Measurements from ENCODE around the gene WDFY2. TPM values are rescaled to one million over a fixed set of nuclear protein-coding genes. Genes with fewer than 3 reads are reported as not detected.
A peak's percentile ranks its signal among the peaks of the same experiment; 100 is the strongest.

The WDFY2 gene
- polyA plus RNA-seq, 2 donors: 5.4 to 6.9 TPM

DNA sequence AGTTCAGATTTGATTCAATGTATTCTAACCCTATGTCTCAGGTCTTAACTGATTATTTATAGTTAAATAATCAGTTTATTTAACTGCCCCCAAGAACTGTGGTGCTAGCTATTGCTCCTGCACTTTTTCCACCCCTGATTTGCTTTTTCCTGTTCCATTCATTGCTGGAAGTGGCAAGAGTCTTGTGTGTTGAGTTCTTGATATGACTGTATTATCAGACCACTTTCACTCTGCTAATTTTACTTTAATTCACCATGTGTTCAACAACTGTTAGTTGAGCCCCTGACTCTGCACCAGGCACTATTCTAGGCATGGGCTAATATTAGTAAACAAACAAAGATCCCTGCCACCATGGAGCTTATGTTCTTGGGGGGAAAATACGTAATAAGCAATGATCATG, 39.9 kb downstream of the WDFY2 start:
- H3K4me1 ChIP-seq (ENCODE audit: control insufficient read depth in 2 of 2, insufficient read depth in 2 of 2, low read length in 1 of 2): peaks cover 10 to 16% of the 10 kb centered on the region in 2 donors
- H3K27ac ChIP-seq (ENCODE audit: low read depth in 2 of 2, low read length in 1 of 2): no peak overlapping the region
- no peaks in the 10 kb centered on the region for H3K27me3 ChIP-seq (ENCODE audit: control insufficient read depth in 1 of 2, insufficient read depth in 2 of 2, low read length in 2 of 2)
- no peak overlapping the region for H3K4me3 ChIP-seq (ENCODE audit: low read depth in 1 of 2, low read length in 2 of 2)
- WGBS, 2 donors: 75 to 93% methylated on average over 1 of the region's 1 CpG
- H3K9me3 ChIP-seq (ENCODE audit: control insufficient read depth in 2 of 2, insufficient read depth in 1 of 2, low read depth in 1 of 2, low read length in 1 of 2): no peaks in the 10 kb centered on the region
- H3K36me3 ChIP-seq (ENCODE audit: control insufficient read depth in 2 of 2, insufficient read depth in 2 of 2, low read length in 1 of 2): peaks cover 0 to 3% of the 10 kb centered on the region in 2 donors

DNA sequence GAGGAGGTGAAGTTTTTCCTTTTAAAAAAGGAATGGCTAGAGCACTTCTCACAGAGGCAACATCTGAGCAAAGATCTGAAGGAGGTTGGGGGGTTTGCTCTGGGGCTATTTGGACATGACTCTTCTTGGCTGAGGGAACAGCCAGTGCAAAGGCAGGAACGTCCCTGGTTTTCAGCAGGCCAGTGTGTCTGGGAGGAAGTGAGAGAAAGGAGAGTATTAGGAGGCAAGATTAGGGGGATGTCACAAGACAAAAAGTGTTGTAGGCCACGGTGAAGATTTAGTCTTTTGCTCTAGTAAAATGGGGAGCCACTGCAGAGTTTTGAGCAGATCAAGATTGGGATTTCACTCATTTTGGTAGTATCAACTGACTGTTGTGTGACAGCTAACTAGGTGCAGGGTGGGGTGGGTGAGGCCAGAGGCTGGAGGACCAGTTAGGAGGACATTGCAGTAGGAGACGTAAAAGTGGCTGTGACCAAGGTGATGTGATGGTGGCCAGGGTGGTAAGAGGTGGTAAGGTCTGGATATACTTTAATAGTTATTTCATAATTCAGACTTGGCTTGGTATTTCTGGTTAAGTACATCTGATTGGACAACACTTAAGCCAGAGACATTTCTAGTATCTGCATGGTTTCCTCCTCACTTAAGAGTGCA, 40.6 kb downstream of the WDFY2 start:
- peaks cover 0 to 3% of the 10 kb centered on the region in 2 donors for H3K36me3 ChIP-seq (ENCODE audit: control insufficient read depth in 2 of 2, insufficient read depth in 2 of 2, low read length in 1 of 2)
- 77 to 85% methylated on average over 3 of the region's 3 CpGs for WGBS, 2 donors
- H3K9me3 ChIP-seq (ENCODE audit: control insufficient read depth in 2 of 2, insufficient read depth in 1 of 2, low read depth in 1 of 2, low read length in 1 of 2): no peaks in the 10 kb centered on the region
- peaks cover 10 to 16% of the 10 kb centered on the region in 2 donors for H3K4me1 ChIP-seq (ENCODE audit: control insufficient read depth in 2 of 2, insufficient read depth in 2 of 2, low read length in 1 of 2)
- H3K27me3 ChIP-seq (ENCODE audit: control insufficient read depth in 1 of 2, insufficient read depth in 2 of 2, low read length in 2 of 2): no peaks in the 10 kb centered on the region
- H3K4me3 ChIP-seq (ENCODE audit: low read depth in 1 of 2, low read length in 2 of 2): no peak overlapping the region
- peak overlapping the region in 1 of 2 donors; percentile 36 for H3K27ac ChIP-seq (ENCODE audit: low read depth in 2 of 2, low read length in 1 of 2)

DNA sequence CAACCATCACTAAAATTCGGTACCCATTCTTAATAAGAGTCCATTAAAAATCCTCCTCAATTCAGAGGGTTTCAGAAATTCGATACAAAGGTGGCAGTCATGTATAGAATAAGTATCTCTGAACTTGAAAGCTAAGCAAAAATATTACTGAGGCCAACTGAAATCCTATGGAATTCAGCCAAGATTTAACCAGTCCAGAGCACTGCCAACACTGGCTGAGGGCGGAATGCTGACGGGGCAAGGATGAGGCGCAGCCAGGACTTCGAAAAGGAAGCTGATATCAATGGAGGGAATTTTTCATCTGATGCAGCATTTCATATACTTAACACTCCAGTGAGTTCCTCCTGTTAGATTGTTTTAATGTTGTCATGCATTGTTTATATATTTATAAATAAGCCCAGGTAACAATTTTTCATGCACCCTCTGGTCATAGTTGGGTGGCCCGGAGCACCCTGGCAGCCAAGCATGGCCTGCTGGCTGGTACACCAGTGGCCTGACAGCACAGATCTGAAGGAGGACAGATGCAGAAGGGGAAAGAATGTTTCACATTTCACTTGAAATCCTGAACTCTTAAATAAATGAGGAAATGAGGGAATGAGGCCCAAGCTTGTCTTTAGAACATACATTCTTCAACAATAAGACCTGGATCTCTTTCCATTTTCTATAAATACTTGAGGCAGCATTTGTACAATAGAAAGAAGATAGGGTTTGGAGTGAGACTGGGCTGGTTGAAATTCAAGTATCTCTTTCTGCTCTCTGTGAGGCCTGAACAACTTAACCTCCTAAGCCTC, 41.5 kb downstream of the WDFY2 start:
- Histone ChIP-seq H3K4me1 (ENCODE audit: control insufficient read depth in 2 of 2, insufficient read depth in 2 of 2, low read length in 1 of 2) (peaks cover 10 to 12% of the 10 kb centered on the region in 2 donors), H3K27me3 (ENCODE audit: control insufficient read depth in 1 of 2, insufficient read depth in 2 of 2, low read length in 2 of 2) (no peaks in the 10 kb centered on the region), H3K27ac (ENCODE audit: low read depth in 2 of 2, low read length in 1 of 2) (peak overlapping the region; percentile 59 to 70), H3K36me3 (ENCODE audit: control insufficient read depth in 2 of 2, insufficient read depth in 2 of 2, low read length in 1 of 2) (peaks cover 0 to 3% of the 10 kb centered on the region in 2 donors), H3K4me3 (ENCODE audit: low read depth in 1 of 2, low read length in 2 of 2) (no peak overlapping the region), H3K9me3 (ENCODE audit: control insufficient read depth in 2 of 2, insufficient read depth in 1 of 2, low read depth in 1 of 2, low read length in 1 of 2) (no peaks in the 10 kb centered on the region)
- WGBS, 2 donors: 47 to 49% methylated on average over 7 of the region's 7 CpGs

DNA sequence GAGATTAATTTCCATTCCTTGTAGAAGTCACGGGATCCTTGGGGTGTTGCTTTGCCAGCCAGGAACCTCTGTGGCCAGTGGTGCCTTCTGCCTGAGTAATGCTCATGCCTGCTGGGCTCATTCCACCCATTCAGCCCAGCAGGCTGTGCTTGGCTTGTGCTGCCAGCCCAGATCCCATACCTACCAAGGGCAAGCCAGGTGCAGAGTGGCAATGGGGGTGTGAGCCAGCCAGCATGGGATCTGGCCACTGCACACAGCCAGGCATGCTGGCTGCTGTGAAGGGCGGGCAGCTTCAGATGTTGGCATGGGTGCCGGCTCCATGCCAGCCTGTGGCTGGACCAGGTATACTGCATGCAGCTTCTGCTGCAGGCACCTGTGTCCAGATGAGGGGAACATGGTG, 42.5 kb downstream of the WDFY2 start:
- no peaks in the 10 kb centered on the region for H3K27me3 ChIP-seq (ENCODE audit: control insufficient read depth in 1 of 2, insufficient read depth in 2 of 2, low read length in 2 of 2)
- 61 to 63% methylated on average over 3 of the region's 3 CpGs for WGBS, 2 donors
- H3K9me3 ChIP-seq (ENCODE audit: control insufficient read depth in 2 of 2, insufficient read depth in 1 of 2, low read depth in 1 of 2, low read length in 1 of 2): no peaks in the 10 kb centered on the region
- H3K36me3 ChIP-seq (ENCODE audit: control insufficient read depth in 2 of 2, insufficient read depth in 2 of 2, low read length in 1 of 2): peaks cover 0 to 3% of the 10 kb centered on the region in 2 donors
- H3K4me3 ChIP-seq (ENCODE audit: low read depth in 1 of 2, low read length in 2 of 2): no peak overlapping the region
- H3K27ac ChIP-seq (ENCODE audit: low read depth in 2 of 2, low read length in 1 of 2): no peak overlapping the region
- peaks cover 10 to 12% of the 10 kb centered on the region in 2 donors for H3K4me1 ChIP-seq (ENCODE audit: control insufficient read depth in 2 of 2, insufficient read depth in 2 of 2, low read length in 1 of 2)

DNA sequence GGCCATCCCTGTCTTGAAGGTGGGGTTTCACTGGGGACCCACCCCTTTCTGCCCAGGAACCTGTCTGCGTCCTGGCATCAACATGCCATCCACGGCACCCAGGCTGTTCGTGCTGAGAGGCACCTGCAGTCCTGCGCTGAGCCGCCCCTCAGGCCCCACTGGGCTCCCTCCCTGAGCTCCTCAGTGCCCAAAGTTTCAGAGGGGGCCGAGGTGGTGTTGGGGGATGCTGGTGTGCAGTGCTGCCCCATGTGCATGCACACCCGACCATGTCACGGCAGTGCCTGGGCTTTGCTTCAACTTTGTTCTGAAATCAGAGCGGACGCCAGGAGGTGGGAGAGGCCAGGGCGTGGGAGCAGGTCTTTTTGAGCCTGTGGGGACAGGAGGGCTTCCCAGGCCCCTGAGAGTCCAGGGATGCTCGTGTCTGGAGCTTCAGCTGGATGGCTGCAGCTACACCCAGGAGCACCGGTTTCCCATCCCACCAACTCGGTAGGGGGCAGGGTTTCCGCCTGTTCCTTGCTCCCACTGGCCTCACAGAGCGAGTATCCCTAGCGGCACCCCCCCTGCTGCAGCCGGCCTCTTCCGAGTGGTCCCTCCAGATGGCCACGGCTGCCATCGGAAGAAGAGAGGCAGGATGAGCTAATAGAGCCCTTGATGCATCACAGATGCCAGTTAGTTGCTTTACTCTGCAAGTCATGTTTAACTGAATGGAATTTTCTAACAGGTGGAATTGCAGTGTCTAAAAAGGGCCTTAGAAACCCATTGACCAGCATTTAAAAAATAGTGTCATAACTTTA, 44.0 kb downstream of the WDFY2 start:
- Histone ChIP-seq H3K9me3 (ENCODE audit: control insufficient read depth in 2 of 2, insufficient read depth in 1 of 2, low read depth in 1 of 2, low read length in 1 of 2) (no peaks in the 10 kb centered on the region), H3K36me3 (ENCODE audit: control insufficient read depth in 2 of 2, insufficient read depth in 2 of 2, low read length in 1 of 2) (peaks cover 0 to 3% of the 10 kb centered on the region in 2 donors), H3K4me1 (ENCODE audit: control insufficient read depth in 2 of 2, insufficient read depth in 2 of 2, low read length in 1 of 2) (peaks cover 10 to 12% of the 10 kb centered on the region in 2 donors), H3K4me3 (ENCODE audit: low read depth in 1 of 2, low read length in 2 of 2) (no peak overlapping the region), H3K27ac (ENCODE audit: low read depth in 2 of 2, low read length in 1 of 2) (no peak overlapping the region), H3K27me3 (ENCODE audit: control insufficient read depth in 1 of 2, insufficient read depth in 2 of 2, low read length in 2 of 2) (no peaks in the 10 kb centered on the region)
- WGBS, 2 donors: 89 to 90% methylated on average over 21 of the region's 21 CpGs

DNA sequence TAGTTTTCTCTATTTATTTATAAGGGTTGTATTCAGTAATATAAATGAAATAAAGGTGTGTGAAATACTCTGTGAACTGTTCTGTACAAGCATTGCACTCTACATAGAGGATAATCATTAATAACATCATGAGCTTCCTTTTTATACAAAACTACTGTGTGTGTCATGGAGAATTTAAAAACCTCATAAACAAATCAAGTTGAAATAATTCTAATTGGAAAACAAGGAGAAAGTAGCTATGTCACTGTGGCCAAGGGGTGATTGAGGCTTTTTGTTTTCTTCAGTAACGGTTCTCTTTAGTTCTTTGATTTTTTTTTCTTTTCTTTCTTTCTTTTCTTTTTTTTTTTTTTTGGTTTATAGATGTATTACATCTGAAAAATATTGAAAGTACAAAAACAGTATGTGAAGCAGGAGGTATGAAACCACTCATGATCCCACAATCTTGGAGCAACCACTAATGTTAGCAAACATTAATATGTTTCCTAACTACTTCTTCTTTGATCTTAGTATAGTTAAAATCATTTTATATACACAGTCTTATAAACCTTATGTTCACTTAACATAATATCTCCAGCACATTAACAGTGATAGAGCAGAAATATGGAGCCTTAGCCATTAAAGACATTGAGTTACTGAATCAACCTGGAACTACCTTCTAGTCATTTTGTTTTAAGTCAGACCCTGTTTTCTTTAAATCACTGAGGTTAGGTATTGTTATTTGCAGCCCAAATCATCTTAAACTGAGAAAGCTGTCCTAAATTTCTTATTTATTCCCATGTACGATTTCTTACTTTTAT, 45.4 kb downstream of the WDFY2 start:
- no peak overlapping the region for H3K27ac ChIP-seq (ENCODE audit: low read depth in 2 of 2, low read length in 1 of 2)
- no peak overlapping the region for H3K4me3 ChIP-seq (ENCODE audit: low read depth in 1 of 2, low read length in 2 of 2)
- H3K36me3 ChIP-seq (ENCODE audit: control insufficient read depth in 2 of 2, insufficient read depth in 2 of 2, low read length in 1 of 2): peaks cover 0 to 3% of the 10 kb centered on the region in 2 donors
- 78 to 86% methylated on average over 2 of the region's 2 CpGs for WGBS, 2 donors
- no peaks in the 10 kb centered on the region for H3K9me3 ChIP-seq (ENCODE audit: control insufficient read depth in 2 of 2, insufficient read depth in 1 of 2, low read depth in 1 of 2, low read length in 1 of 2)
- H3K4me1 ChIP-seq (ENCODE audit: control insufficient read depth in 2 of 2, insufficient read depth in 2 of 2, low read length in 1 of 2): peaks cover 10 to 12% of the 10 kb centered on the region in 2 donors
- no peaks in the 10 kb centered on the region for H3K27me3 ChIP-seq (ENCODE audit: control insufficient read depth in 1 of 2, insufficient read depth in 2 of 2, low read length in 2 of 2)

DNA sequence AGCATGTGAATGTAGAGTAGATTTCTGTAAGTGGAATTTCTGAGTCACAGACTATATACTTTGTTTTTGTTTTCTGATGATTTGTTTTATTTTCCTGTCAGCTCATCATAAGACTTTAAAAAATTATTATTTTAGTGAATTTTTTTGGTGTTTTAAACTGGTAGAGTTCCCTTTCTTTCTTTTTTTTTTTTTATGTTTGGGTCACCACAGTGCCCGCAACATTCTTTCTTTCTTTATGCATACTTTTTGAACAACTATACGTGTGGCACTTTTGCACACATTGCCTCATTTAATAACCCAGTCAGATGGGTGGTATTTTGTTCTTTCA, 46.0 kb downstream of the WDFY2 start:
- WGBS, 2 donors: 94% methylated on average over 2 of the region's 2 CpGs
- Histone ChIP-seq H3K9me3 (ENCODE audit: control insufficient read depth in 2 of 2, insufficient read depth in 1 of 2, low read depth in 1 of 2, low read length in 1 of 2) (no peaks in the 10 kb centered on the region), H3K27ac (ENCODE audit: low read depth in 2 of 2, low read length in 1 of 2) (no peak overlapping the region), H3K27me3 (ENCODE audit: control insufficient read depth in 1 of 2, insufficient read depth in 2 of 2, low read length in 2 of 2) (no peaks in the 10 kb centered on the region), H3K36me3 (ENCODE audit: control insufficient read depth in 2 of 2, insufficient read depth in 2 of 2, low read length in 1 of 2) (peaks cover 0 to 3% of the 10 kb centered on the region in 2 donors), H3K4me1 (ENCODE audit: control insufficient read depth in 2 of 2, insufficient read depth in 2 of 2, low read length in 1 of 2) (peaks cover 10 to 12% of the 10 kb centered on the region in 2 donors), H3K4me3 (ENCODE audit: low read depth in 1 of 2, low read length in 2 of 2) (no peak overlapping the region)

DNA sequence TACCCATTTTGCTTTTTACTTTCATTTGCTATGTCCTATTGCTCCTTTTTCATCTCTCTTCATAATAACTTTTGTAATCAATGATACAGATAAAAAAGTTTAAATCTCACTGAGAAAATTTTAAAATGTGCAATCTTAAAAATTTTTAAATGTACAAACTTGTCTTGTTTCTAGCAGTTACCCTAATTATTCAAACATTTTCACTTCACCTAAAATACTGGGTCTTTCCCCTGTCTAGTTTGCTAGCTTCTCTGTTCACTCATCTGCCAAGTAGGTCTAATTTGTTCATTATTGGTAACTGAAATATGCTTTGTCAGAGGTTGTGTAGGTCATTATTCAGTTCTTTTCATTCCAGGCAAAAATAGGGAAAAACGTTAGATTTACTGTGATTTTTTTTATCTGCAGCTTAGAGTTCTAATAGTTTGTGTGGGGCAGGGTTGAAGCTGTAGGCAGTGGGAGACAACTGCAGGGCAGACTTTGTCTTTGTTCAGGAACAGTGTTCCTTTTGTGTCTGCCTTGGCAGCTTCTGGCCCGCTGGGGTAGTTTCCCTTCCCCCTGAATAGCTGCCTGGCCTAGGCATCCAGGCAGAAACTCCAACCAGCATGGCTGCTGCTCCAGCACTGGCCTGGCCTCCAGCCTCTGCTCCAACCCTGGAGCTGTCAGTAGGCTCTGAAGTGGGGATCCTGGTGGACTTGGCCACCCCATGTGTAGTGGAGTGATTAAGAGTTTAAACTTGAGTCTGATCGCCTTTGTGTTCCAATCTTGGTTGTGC, 48.5 kb downstream of the WDFY2 start:
- Histone ChIP-seq H3K4me1 (ENCODE audit: control insufficient read depth in 2 of 2, insufficient read depth in 2 of 2, low read length in 1 of 2) (peaks cover 3 to 6% of the 10 kb centered on the region in 2 donors), H3K9me3 (ENCODE audit: control insufficient read depth in 2 of 2, insufficient read depth in 1 of 2, low read depth in 1 of 2, low read length in 1 of 2) (no peaks in the 10 kb centered on the region), H3K27ac (ENCODE audit: low read depth in 2 of 2, low read length in 1 of 2) (peak overlapping the region in 1 of 2 donors; percentile 22), H3K36me3 (ENCODE audit: control insufficient read depth in 2 of 2, insufficient read depth in 2 of 2, low read length in 1 of 2) (peaks cover 0 to 3% of the 10 kb centered on the region in 2 donors), H3K27me3 (ENCODE audit: control insufficient read depth in 1 of 2, insufficient read depth in 2 of 2, low read length in 2 of 2) (no peaks in the 10 kb centered on the region), H3K4me3 (ENCODE audit: low read depth in 1 of 2, low read length in 2 of 2) (no peak overlapping the region)
- 65 to 68% methylated on average over 3 of the region's 3 CpGs for WGBS, 2 donors
